CD4-positive, alpha-beta T cell treated with Interleukin-15 for 1 hour (primary cell): Measurements from ENCODE around the gene MYO1G.

Source experiments
- DNase-seq: peaks from one replicate; pipeline ENCODE4 v3.0.0-alpha.2; 2020

MYO1G gene

DNA sequence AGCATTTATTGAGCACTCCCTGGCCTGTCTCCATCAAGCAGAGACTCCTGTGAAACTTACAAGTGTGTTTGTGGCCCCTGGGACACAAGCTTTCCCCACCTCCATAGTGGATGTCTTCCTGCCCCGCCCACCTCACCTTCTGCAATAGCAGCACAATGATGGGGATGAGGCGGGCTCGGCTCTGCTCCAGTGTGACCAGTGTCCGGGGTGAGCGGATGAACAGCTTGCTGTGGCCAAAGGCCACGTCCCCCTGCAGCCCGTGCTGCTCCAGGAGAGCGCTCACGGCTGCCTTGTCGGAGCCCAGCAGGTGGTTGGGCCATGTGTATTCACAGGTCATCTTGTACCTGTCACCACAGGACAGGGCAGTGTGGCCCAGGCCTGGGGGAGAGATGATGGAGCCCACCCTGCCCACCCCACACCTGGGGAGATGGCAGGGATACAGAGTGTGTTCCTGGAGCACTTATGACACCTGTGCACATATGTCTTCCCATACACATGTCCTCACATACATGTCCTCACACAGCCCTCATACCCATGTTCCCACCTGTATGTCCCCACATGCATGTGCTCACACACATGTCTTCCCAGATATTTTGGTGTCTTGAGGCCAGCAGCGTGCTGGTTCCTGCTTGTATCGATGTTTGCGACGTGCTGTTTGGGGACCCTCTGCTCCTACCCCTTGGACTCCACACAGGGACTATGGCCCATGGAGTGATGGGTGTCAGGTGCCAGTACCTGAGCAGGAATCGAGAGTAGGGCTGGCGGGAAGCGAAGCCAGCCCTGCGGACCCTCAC, 12.7 kb downstream of the MYO1G start:
- no peak for DNase-seq

DNA sequence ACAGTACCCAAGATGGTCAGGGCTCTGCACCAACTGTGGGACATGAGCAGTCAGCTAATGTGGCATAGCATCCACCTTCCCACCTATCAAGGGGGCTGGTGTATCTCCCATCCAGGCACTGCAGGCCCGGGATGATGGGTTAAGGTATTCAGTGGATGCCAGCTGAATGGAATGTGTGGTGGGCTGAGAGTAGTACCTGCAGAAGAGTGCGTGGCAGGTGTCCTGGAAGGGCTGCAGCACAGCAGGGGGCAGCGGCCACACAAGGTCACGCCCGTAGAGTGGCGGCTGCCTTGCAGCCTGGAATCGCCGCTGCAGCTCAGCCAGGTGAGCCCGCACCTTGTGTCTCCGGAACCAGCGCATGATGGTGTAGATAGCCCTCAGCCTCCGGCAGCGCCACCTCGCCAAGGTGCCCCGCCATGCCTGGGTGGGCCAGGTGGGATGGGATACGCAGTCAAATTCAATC, 13.3 kb downstream of the MYO1G start:
- DNase-seq = no peak

DNA sequence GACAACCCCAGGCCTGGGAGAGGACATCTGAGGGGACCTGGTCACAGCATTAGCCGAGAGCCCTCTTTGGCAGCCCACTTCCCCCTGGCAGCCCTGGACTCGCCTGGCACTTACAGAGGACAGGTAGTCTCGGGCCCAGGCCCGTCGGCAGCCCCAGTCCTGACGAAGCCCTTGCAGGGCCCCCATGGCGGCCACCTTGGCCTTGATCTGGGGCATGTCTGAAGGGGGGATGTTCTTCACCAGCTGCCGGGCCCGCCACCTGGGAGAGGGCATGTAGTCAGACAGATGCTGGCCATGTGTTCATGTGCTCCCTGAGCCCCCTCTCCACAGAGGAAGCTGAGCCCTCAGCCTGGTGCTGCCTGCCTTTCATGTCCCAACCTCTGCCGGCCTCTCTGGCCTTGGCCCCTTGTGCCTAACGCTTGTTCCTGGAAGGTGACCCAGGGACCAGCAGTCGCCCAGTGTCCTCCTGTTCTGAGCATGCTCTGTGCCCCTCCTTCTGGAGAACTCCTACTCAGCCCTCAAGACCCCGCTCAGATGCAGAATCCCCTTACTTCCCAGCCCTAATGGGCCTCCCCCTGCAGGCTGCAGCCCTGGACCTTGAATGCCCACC, 13.9 kb downstream of the MYO1G start:
- no peak for DNase-seq

DNA sequence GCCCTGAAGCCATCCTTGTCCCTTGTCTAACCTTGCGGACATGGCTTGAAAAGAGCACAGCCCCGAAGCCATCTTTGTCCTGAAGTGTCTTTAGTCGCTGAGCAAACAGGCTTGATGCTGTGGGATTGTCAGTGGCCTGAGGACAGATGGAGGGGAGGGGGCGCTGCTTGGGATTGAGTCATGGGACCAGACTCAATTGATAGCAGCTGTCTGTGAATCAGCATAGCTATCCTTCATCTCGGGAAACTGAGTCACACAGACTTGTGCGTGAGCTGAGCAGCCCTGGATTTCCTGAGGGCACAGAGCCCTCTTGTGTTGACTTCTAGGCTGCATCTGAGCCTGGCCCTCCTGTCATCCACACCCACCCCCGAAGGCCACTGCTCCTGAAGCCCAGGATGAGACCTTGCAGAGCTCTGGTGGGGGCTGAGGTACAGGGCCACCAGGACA, 14.4 kb downstream of the MYO1G start:
- DNase-seq = no peak

DNA sequence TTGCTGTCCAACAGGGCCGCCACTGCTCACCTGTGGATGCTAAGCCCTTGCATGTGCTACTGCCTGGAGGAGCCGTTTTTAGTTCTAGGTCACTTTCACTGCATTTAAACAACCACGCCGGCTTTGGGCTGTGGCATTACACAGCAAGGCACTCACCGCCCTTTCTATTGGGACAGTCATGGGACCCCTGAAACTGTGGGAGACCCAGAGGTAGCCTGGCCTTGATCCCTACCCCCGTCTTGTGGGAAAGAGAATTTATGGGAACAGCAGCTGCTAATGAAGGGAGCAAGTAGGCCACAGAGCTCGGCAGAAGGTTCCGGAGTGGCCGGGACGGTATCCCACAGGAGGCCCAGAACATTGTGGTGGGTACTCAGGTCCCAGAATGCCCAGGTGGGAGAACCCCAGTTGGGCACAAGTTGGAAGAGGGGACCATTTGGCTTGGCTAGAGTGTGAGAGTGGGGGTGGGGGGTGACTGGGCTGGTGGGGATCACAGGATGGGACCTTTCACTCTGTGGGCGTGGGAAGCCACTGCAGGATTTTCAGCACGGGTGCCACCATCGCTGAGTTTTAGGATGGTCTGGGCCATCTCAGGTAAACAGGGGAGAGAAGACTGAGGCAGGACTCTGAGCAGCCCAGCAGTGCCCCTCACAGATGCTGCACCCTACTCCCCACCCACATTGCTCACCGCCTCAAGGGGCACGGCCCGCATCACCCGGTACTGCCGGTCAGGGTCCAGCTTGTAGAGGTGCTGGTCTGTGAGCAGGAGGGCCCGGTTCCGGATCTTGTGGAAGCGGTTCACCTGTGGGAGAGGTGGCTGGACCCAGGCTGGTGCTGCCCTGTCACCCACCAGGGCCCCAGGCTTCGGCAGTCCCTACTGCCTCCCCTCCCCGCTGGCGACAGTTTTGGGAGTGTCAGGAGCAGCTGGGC, 15.2 kb downstream of the MYO1G start:
- DNase-seq = no peak

DNA sequence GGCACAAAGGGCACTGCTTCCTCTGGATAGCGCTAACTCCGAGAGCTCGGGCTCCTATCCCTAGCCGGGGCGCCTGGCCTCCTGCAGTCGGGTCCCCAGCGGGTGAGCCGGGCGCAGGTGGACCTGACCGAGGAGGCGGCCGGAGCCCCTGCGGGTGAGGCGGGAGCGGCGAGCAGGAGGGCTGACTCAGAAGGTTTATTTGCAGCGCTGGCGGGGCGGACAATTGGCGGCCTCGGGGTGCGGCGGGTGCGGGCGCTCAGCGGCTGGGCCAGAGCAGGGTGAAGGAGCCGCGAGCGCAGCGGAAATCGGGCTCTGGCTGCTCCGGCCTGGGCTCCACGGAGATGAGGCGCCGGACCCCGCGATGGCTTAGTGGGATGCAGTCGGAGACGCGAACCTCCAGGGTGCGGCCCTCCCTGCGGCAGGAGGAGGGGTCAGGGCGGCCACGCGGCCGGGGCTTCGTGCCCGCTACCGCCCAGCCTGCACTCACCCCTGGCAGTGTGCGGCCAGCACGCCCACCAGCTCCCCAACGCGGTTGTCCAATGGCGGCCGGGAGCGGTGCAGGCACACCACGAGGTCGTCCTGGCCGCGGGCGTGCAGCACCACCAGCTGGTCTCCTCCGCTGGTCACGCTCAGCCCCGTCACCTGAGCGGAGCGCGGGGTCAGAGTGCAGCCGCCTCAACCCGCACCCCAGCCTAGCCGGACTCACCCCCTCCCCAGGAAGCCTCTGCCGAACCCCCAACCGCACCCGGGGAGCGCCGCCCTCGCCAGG, 16.1 kb downstream of the MYO1G start:
- DNase-seq = no peak

DNA sequence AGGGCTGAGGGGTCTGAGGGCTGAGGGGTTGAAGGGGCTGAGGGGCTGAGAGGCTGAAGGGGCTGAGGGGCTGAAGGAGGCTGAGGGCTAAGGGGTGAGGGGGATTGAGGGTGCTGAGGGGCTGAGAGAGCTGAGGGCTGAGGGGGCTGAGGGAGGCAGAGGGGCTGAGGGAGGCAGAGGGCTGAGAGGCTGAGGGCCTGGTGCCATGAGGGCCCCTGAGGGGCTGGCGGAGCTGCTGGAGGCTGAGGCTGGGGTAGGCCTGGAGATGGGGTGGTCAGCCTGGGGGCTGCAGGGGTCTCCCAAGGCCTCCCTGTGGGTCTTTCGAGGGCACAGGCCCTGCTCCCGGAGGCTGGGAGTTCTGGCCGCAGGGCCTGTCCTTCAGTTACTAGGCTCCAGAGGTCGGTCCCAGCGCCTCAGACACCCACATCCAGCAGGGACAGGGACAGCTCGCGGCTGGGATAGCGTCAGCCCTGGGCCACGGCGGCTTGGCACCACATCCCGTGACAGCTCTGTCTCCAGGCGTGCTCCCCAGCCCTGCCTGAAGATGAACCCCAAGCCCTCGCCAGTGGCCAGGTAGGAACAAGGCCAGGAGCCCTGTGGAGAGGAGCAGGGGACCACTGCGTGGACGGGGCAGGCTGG, 16.9 kb downstream of the MYO1G start:
- DNase-seq = no peak

DNA sequence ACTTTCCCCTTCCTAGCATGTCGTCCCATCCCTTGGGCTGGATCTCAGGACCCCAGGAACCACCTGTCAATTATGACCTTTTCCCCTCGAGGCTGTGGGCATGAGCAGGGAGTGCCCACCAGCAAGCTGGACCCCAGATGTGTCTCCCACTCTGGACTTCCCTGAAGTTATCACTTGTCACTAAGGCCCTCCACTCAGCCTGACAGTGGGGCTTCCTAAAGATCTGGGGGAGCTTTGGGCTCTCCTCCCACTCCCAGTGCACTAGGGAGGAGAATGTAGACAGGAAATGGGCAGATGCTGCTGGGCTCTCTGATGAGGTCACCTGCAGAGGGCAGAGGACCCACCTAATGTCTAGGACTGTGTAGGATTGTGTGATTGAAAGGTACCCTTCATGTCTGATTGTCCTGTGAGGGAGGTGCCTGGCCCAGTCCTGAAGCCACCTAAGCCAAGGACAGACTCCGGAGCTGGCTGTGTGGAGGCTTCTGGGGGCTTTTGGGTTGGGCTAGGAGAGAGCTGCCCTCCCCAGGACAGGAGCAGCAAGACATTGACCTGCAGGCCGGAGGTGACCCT, 18.7 kb downstream of the MYO1G start:
- no peak for DNase-seq

DNA sequence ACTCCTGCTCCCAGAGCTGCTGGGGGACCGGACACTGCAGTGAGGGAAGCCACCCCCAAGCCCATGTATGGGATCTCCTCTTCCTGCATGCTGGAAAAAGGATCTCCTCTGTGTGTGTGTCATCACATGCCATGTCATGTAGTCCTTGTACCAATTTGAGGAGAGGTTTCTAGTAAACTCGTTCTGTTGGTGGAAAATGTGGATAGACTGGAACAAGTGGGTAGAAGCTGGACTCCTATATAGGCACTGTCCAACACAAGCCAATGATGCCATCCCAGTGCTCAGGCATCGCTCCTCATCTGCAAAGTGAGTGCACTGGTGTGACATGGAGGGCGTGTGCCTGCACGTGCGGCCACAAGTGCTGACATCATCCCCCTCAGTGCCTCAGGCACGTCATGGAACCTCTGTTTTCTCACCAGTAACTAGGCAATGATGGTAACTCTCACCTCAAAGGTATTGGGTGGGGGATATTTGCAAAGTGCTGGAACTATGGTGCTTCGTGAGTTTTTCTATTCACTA, 19.3 kb downstream of the MYO1G start:
- DNase-seq = peak; percentile 78

DNA sequence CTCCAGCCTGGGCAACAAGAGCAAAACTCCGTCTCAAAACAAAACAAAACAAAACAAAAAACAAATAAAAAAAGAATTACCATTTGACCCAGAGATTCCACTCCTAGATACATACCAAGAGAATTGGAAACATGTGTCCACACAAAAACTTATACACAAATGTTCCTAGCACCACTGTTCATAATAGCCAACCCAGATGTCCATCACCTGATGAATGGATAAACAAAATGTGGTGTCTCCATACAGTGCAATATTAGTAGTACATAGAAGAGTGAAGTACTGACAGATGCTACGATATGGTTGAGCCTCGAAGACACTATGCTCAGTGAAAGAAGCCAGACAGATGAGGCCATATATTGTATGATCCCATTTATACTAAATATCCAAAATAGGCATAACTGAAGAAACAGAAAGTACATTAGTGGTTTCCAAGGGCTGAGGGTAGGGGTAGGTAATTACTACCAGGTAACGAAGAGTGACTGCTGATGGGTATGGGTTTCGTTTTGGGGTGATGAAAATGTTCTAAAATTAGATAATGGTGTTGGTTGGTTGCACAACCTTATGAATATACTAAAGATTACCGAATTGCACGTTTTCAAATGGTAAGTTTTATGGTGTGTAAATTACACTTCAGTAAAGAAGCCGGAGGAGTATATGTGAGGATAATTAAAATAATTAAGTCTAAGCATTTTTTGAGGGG, 20.0 kb downstream of the MYO1G start:
- DNase-seq = no peak

DNA sequence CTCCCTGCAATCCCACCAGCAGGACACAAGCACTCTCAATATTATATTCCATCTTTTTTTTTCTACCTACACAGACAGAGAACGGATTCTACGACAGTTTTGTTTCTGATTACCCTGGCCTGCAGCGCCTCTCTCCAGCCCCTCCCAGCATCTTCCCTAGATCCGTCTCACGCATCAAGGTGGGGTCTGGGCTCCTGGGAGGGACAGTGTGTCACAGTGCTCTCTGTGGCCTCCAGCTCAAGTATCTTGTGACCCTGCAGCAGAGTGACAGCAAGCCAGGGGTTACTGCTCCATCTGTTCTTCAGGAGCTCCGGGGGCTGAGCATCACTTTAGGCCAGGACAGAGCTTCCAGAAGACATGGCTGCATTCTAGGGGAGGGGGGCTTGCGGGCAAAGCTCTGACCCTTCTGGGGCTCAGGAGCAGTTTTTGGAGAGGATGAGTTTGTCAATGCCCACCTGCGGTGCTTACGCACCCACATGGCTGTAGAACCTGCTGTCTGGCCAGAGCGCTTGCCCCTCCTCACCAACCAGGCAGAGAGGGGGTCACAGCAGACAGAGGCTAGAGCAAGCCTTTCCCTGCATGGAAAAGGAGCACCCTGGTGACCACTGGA, 22.6 kb downstream of the MYO1G start:
- no peak for DNase-seq

DNA sequence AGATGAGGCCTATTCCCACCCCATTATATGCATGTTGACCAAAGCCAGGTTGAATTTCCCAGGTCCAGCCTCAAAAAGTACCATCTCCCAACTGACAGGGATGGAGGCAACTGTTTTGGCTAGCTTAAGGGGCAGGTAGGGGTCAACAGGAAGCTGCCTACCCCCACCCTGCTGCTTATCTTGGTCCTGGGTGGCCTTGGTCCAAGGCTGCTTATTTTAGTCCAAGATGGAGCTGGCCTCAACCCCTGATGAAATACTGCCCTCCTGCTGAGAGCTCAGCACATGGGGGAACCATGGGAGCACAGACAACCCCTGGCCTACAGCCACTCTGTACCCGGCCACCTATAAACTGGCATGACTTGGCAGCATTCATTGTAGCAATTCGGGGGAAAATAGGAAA, 23.1 kb downstream of the MYO1G start:
- no peak for DNase-seq

DNA sequence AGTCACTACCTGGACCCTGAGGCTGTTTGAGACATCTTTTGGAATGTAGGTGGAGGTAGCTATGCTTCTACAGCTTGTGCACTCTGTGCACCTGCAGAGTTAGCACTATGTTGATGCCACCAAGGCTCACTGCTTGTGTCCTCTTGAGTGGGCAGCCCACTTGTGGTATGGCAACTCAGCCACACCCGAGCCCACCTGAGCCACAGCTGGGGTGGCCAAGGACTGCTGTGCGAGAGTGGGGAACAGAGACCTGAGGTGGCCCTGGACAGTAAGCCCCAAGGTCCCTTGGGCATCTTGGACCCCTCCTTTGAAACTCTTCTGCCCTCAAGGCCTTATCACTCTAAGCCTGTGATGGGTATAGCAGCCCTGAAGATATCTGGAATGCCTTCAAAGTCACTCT, 25.7 kb downstream of the MYO1G start:
- no peak for DNase-seq

DNA sequence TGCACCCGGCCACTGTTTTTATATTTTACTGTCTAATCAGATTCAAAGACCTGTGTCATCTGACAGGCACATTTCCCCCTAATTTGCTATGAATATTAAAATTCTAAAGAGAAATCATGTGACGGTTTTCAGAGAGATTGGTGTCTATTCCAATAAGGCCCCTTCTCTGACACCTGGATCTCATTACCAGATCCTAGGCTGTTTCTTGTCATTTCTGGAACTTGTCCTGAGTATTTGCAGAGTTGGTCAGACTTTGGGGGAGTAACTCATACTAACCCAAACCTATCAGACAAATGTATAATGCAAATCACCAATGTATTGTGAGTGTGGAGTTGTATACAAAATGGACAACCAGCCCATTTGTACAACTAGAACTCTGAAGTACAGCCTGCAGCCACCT, 29.5 kb downstream of the MYO1G start:
- DNase-seq = no peak

DNA sequence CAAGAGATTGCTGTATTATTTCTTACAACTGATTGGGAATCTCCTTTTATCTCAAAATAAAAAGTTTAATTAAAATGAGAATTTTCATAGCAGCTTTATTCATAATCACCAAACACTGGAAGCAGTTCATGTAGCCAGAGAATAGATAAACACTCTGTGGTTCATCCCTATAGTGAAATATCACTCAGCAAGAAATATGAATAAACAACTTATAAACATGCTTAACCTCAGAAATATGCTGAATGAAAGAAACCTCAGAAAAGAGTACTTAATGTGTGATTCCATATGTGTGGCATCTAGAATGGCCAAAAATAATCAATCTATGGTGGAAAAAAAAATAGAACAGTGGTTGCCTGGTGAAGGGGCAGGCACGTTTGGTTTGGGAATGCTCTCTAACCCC, 33.3 kb downstream of the MYO1G start:
- DNase-seq = no peak

DNA sequence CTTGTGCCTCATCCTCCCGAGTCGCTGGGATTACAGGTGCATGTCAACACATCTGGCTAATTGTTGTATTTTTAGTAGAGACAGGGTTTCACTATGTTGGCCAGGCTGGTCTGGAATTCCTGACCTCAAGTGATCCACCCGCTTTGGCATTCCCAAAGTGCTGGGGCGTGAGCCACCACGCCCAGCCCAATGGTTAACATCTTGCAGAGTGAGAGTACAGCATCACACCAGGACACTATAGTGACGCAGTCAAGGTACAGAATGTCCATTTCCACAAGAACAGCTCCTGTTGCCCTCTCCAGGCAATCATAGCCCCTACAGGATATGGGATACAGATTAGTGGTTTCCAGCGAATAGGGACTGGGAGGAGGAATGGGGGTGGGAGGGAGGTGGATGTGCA, 34.0 kb downstream of the MYO1G start:
- DNase-seq = no peak

DNA sequence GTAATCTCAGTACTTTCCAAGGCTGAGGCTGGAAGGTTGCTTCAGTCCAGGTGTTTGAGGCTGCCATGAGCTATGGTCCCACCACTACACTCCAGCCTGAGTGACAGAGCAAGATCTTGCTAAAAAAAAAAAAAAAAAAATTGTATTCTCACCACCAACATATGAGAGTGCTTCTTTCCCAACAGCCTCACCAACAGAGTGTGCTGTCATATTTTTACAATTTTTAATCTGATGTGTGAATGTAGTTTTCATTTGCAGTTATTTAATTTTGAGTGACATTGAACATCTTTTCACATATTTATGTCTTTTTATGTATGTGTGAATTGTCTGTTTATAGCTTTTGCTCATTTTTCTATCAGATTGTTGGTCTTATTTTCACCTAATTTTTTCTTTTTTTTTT, 35.2 kb downstream of the MYO1G start:
- no peak for DNase-seq

DNA sequence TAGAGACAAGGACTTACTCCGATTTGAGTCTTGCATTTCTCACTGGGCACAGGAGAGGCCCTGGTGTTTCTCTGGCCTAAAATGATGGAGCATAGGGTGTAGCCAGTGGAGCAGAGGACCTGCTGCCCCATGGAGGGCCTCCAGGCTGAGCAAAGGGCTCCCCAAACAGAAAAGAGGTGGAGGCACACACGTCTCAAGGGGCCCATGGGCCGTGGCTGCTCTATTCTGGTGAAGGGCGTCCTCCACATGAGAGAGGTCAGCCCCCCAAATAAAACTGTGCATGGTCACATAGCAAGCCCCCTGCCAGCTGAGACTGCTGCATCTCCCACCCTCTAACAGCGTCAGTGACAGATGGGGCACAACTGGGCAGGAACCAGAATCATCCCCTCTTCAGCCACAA, 41.4 kb downstream of the MYO1G start:
- DNase-seq = no peak

DNA sequence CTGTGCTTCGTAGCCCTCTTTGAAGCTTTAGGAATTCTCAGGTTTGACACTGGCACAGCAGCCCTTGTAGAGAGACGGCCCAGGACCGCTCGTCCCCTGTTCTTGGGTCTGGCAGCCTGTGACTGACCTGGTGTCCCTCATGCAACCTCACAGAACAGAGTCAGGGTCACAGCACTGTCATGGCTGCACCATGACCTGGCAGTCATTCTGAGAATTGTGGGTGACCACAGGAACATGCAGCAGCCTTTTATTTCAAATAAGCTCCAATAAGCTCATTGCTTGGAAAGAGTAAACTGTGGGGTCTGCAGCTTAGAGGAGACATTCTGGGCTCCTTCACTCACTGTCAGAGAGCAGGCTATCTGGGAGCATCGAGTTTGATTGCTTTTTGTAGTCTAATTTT, 42.5 kb downstream of the MYO1G start:
- DNase-seq = no peak

DNA sequence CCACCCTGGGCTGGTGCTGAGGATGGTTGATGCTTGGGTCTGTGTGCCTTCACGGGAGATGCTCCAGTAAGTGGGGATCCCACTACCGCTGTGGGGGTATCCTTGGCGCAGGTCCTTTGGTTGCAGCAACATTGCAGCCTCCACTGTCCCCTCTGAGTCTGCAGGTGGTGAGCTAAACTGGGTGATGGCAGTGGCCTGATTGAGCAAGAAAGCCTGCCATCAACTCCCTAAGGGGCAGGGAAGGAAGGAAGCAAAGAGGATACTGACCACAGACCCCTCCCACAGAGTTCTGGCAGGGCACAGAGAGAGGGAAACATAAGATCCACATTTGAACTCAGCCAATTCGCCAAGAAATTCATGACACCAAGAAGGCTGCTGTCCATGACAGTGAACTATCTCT, 43.2 kb downstream of the MYO1G start:
- DNase-seq = no peak

DNA sequence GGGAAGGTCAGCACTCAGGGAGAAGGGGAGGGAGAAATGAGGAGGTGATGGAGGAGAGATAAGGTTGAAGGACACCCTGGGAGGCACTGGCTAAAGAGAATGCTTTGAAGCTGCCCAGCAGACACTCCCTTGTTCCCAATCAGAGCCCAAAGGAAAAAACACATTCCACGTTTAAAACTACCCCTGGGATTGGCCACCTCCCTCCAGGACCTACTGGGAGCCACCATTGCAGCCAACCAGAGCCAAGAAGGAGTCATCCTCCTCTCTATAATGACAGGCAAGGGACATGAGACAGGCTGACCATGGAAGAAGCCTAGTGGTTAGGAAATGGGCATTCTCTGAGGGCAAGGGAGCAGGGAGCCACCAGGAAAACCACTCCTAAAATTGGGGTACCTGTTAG, 43.8 kb downstream of the MYO1G start:
- no peak for DNase-seq
